Neutrophil (primary cell): ENCODE measurements around the gene CYTL1.

Experiments
- H3K27ac ChIP-seq: fragments of 200-600 bp; sonication (generic); 2 replicates; pipeline ENCODE4 v1.5.1; 2016; ENCODE audit warnings: mild to moderate bottlenecking, moderate library complexity
- H3K27me3 ChIP-seq: fragments of 200-600 bp; sonication (generic); 2 replicates; pipeline ENCODE4 v1.6.0; 2016; ENCODE audit warnings: mild to moderate bottlenecking
- H3K36me3 ChIP-seq: fragments of 200-600 bp; sonication (generic); 2 replicates; pipeline ENCODE4 v1.5.1; 2017
- H3K4me1 ChIP-seq, 2 experiments: fragments of 200-600 bp in 1 of 2; sonication (generic) in 1 of 2; 1 replicate in 1 of 2; 2 replicates in 1 of 2; pipeline versions ENCODE4 v1.5.1 to v1.6.1; 2013 to 2016; ENCODE audit warnings: low read depth in 1 of 2, low read length in 1 of 2, mild to moderate bottlenecking in 1 of 2, moderate library complexity in 1 of 2; ENCODE audit not compliant: control insufficient read depth in 1 of 2, insufficient read depth in 1 of 2
- H3K4me3 ChIP-seq, 2 experiments: fragments of 200-600 bp in 1 of 2; sonication (generic) in 1 of 2; 1 replicate in 1 of 2; 2 replicates in 1 of 2; pipeline ENCODE4 v1.5.1; 2013 to 2016; ENCODE audit warnings: low read depth in 1 of 2, low read length in 1 of 2, mild to moderate bottlenecking in 1 of 2, moderate library complexity in 1 of 2
- H3K9me3 ChIP-seq: fragments of 200-600 bp; sonication (generic); 2 replicates; pipeline ENCODE4 v1.5.1; 2016
- CTCF ChIP-seq: fragments of 200-600 bp; sonication (generic); IDR thresholded peaks from 2 replicates; pipeline ENCODE4 v1.5.1; 2016; ENCODE audit warnings: antibody characterized with exemption

The CYTL1 gene

GRCh38 chr4:4968161-4968725 lies 51.0 kb downstream of the CYTL1 start:
- Histone ChIP-seq H3K27ac (no peak overlapping the region), H3K4me1 (no peaks in the 10 kb centered on the region)
- no peak for TF ChIP-seq CTCF

More at GRCh38 chr4:4968161-4968725, 51.0 kb downstream of the CYTL1 start:
- Histone ChIP-seq H3K27me3 (peaks cover 16% of the 10 kb centered on the region), H3K9me3 (peaks cover 5% of the 10 kb centered on the region), H3K36me3 (no peaks in the 10 kb centered on the region), H3K4me3 (no peak overlapping the region)
